HEK293 (cell line): ENCODE data around the gene COL25A1.

ENCODE experiments used
- CTCF ChIP-seq: fragments of 450-650 bp; formaldehyde crosslinking; IDR thresholded peaks from 2 replicates; pipeline ENCODE4 v1.5.1; 2016; ENCODE audit warnings: missing biosample characterization, missing genetic modification characterization
- RBAK ChIP-seq: fragments of 450-650 bp; formaldehyde crosslinking; IDR thresholded peaks from 2 replicates; pipeline ENCODE4 v1.5.1; 2016; ENCODE audit warnings: missing biosample characterization, missing genetic modification characterization
- ZNF174 ChIP-seq: fragments of 450-650 bp; formaldehyde crosslinking; IDR thresholded peaks from 2 replicates; pipeline ENCODE4 v1.5.0; 2017; ENCODE audit warnings: missing biosample characterization, mild to moderate bottlenecking, missing genetic modification characterization
- ZNF449 ChIP-seq: fragments of 450-650 bp; formaldehyde crosslinking; IDR thresholded peaks from 2 replicates; pipeline ENCODE4 v1.5.1; 2017; ENCODE audit warnings: missing biosample characterization, mild to moderate bottlenecking, missing genetic modification characterization, moderate library complexity
- ZNF501 ChIP-seq: fragments of 450-650 bp; formaldehyde crosslinking; IDR thresholded peaks from 2 replicates; pipeline ENCODE4 v1.5.1; 2016; ENCODE audit warnings: missing biosample characterization, missing genetic modification characterization
- ZNF513 ChIP-seq: fragments of 450-650 bp; IDR thresholded peaks from 2 replicates; pipeline ENCODE4 v1.5.1; 2018; ENCODE audit warnings: missing biosample characterization, missing genetic modification characterization
- ZNF518A ChIP-seq: fragments of 450-650 bp; formaldehyde crosslinking; conservative IDR thresholded peaks from 2 replicates; pipeline ENCODE4 v1.5.1; 2016; ENCODE audit warnings: low read depth, missing biosample characterization, missing genetic modification characterization
- ZNF549 ChIP-seq: fragments of 450-650 bp; IDR thresholded peaks from 2 replicates; pipeline ENCODE4 v1.5.1; 2018; ENCODE audit warnings: missing biosample characterization, missing genetic modification characterization, mild to moderate bottlenecking, inconsistent platforms, moderate library complexity
- ZNF624 ChIP-seq: fragments of 450-650 bp; formaldehyde crosslinking; IDR thresholded peaks from 2 replicates; pipeline ENCODE4 v1.5.1; 2017; ENCODE audit warnings: missing biosample characterization, missing genetic modification characterization
- ZNF629 ChIP-seq: fragments of 450-650 bp; formaldehyde crosslinking; IDR thresholded peaks from 2 replicates; pipeline ENCODE4 v1.5.1; 2017; ENCODE audit warnings: missing biosample characterization, missing genetic modification characterization
- ZNF777 ChIP-seq: fragments of 450-650 bp; formaldehyde crosslinking; IDR thresholded peaks from 2 replicates; pipeline ENCODE4 v1.5.1; 2017; ENCODE audit warnings: missing biosample characterization, missing genetic modification characterization, borderline replicate concordance
- ZNF785 ChIP-seq: fragments of 450-650 bp; formaldehyde crosslinking; IDR thresholded peaks from 2 replicates; pipeline ENCODE4 v1.5.1; 2016; ENCODE audit warnings: missing biosample characterization, missing genetic modification characterization

GRCh38 chr4:109015413-109015810 lies 287.0 kb downstream of the COL25A1 start:
- TF ChIP-seq ZNF624, result no peak
- TF ChIP-seq ZNF513 (tag by site-specific recombination), result no peak
- TF ChIP-seq RBAK (tag by site-specific recombination), result no peak
- no peak for TF ChIP-seq CTCF (tag by site-specific recombination)
- TF ChIP-seq ZNF549 (tag by site-specific recombination), result no peak
- TF ChIP-seq ZNF501 (tag by site-specific recombination), result no peak
- no peak for TF ChIP-seq ZNF449 (tag by site-specific recombination)
- no peak for TF ChIP-seq ZNF518A (tag by site-specific recombination)
- TF ChIP-seq ZNF629 (tag by site-specific recombination), result no peak
- TF ChIP-seq ZNF785 (tag by site-specific recombination), result no peak
- no peak for TF ChIP-seq ZNF777
- TF ChIP-seq ZNF174 (tag by site-specific recombination), result no peak
